ENCODE data around the gene SLC28A3.

The SLC28A3 gene

GRCh38 chr9:84238652-84239051 is 101.9 kb downstream of the SLC28A3 start:
- peak; percentile 16 to 36 for DNase-seq (ENCODE audit: low spot score in 2 of 2)
- no peaks in the 10 kb centered on the region for H3K27me3 ChIP-seq (ENCODE audit: low read depth)
- in situ Hi-C loops (cut with MboI; ENCODE audit: low sequenced_read_pairs) = loop anchor here (25.0 kb wide), 1 partner anchor 101 kb away; no protein-coding TSS in a partner anchor

GRCh38 chr9:84235511-84235910 is 105.0 kb downstream of the SLC28A3 start:
- in situ Hi-C loops (cut with MboI; ENCODE audit: low sequenced_read_pairs) = loop anchor here (25.0 kb wide), 1 partner anchor 98 kb away; no protein-coding TSS in a partner anchor
- Histone ChIP-seq H3K4me1 (no peaks in the 10 kb centered on the region), H3K27me3 (ENCODE audit: low read depth) (no peaks in the 10 kb centered on the region), H3K4me3 (no peak overlapping the region), H3K36me3 (replicated peaks) (no peaks in the 10 kb centered on the region), H3K9me3 (peaks cover 2% of the 10 kb centered on the region; the same call in 1 of the 2 replicates)
- DNase-seq (ENCODE audit: low spot score in 2 of 2) = no peak

More at GRCh38 chr9:84238652-84239051, 101.9 kb downstream of the SLC28A3 start:
- Histone ChIP-seq H3K9me3 (peaks cover 2% of the 10 kb centered on the region; the same call in 1 of the 2 replicates), H3K36me3 (replicated peaks) (no peaks in the 10 kb centered on the region), H3K4me3 (no peak overlapping the region), H3K4me1 (no peaks in the 10 kb centered on the region)

- peaks cover 5% of the 10 kb centered on the region; the same call in 1 of the 2 replicates for H3K4me1 ChIP-seq
- no peaks in the 10 kb centered on the region for H3K27me3 ChIP-seq (ENCODE audit: low read depth)
- in situ Hi-C loops (cut with MboI; ENCODE audit: low sequenced_read_pairs) = loop anchor here (25.0 kb wide), 1 partner anchor 93 kb away; no protein-coding TSS in a partner anchor
- H3K4me3 ChIP-seq = no peak overlapping the region
- DNase-seq (ENCODE audit: low spot score in 2 of 2) = no peak
- no peaks in the 10 kb centered on the region for H3K9me3 ChIP-seq
- no peaks in the 10 kb centered on the region for H3K36me3 ChIP-seq (replicated peaks)
Measured at GRCh38 chr9:84230355-84231145, 110.0 kb downstream of the SLC28A3 start.

GRCh38 chr9:84229191-84229590 is 111.4 kb downstream of the SLC28A3 start:
- Histone ChIP-seq H3K9me3 (no peaks in the 10 kb centered on the region), H3K27me3 (ENCODE audit: low read depth) (no peaks in the 10 kb centered on the region), H3K4me3 (no peak overlapping the region), H3K36me3 (replicated peaks) (no peaks in the 10 kb centered on the region), H3K4me1 (peaks cover 5% of the 10 kb centered on the region; the same call in 1 of the 2 replicates)
- DNase-seq (ENCODE audit: low spot score in 2 of 2) = no peak
- in situ Hi-C loops (cut with MboI; ENCODE audit: low sequenced_read_pairs) = loop anchor here (25.0 kb wide), 1 partner anchor 92 kb away; no protein-coding TSS in a partner anchor

GRCh38 chr9:84228130-84228720 is 112.3 kb downstream of the SLC28A3 start:
- Histone ChIP-seq H3K27me3 (ENCODE audit: low read depth) (no peaks in the 10 kb centered on the region), H3K9me3 (no peaks in the 10 kb centered on the region), H3K4me1 (peaks cover 5% of the 10 kb centered on the region; the same call in 1 of the 2 replicates), H3K36me3 (replicated peaks) (no peaks in the 10 kb centered on the region), H3K4me3 (no peak overlapping the region)
- DNase-seq (ENCODE audit: low spot score in 2 of 2) = peak; percentile 25 to 51
- in situ Hi-C loops (cut with MboI; ENCODE audit: low sequenced_read_pairs) = loop anchor here (25.0 kb wide), 1 partner anchor 91 kb away; no protein-coding TSS in a partner anchor

GRCh38 chr9:84226126-84226525 is 114.4 kb downstream of the SLC28A3 start:
- Histone ChIP-seq H3K9me3 (no peaks in the 10 kb centered on the region), H3K36me3 (replicated peaks) (no peaks in the 10 kb centered on the region), H3K4me3 (no peak overlapping the region), H3K27me3 (ENCODE audit: low read depth) (no peaks in the 10 kb centered on the region), H3K4me1 (peaks cover 5% of the 10 kb centered on the region; the same call in 1 of the 2 replicates)
- DNase-seq (ENCODE audit: low spot score in 2 of 2) = no peak
- in situ Hi-C loops (cut with MboI; ENCODE audit: low sequenced_read_pairs) = loop anchor here (25.0 kb wide), 1 partner anchor 89 kb away; no protein-coding TSS in a partner anchor

All from HAP-1 (cell line).